IMR-90 (cell line): ENCODE data around the gene USF1. TPM values are rescaled to one million over a fixed set of nuclear protein-coding genes. Genes with fewer than 3 reads are reported as not detected.

Experiments used
- ATAC-seq: fragments of 200-7000 bp; cut with Tn5 transposase; 2 replicates; pipeline ENCODE4 v1.9.1; 2020; ENCODE audit warnings: low read depth, mild to moderate bottlenecking, moderate library complexity
- BruUV-seq: library from RNA; stranded (reverse); fragments of 400-500 nt; replicated peaks from 2 replicates; lab custom pipeline; 2021; lab: Mats Ljungman, UMichigan
- CTCF ChIA-PET: fragments of 300-600 bp; formaldehyde crosslinking; extraction: SDS; loops from one replicate; lab custom pipeline; 2021; ENCODE audit warnings: antibody characterized with exemption; lab: Yijun Ruan, JAX
- POLR2A ChIA-PET: fragments of 300-600 bp; sonication (Branson Sonifier 250); formaldehyde crosslinking; loops from one replicate; lab custom pipeline; 2022; ENCODE audit warnings: antibody characterized with exemption; ENCODE audit not compliant: unreplicated experiment; lab: Charles Lee
- DNase-seq: peaks from one replicate; pipeline ENCODE4 v3.0.0; 2013
- H2AFZ ChIP-seq: replicated peaks from 2 replicates; pipeline ENCODE3; 2013; ENCODE audit warnings: low read length, mild to moderate bottlenecking; ENCODE audit not compliant: poor library complexity
- H2AK5ac ChIP-seq: 2 replicates; pipeline ENCODE4 v1.6.1; 2013; ENCODE audit warnings: low read depth, low read length, inconsistent platforms
- H2AK9ac ChIP-seq: replicated peaks from 2 replicates; pipeline ENCODE3; 2013; ENCODE audit warnings: mild to moderate bottlenecking, low read depth, low read length, moderate library complexity; ENCODE audit not compliant: poor library complexity
- H2BK120ac ChIP-seq: 2 replicates; pipeline ENCODE4 v1.6.1; 2013; ENCODE audit warnings: low read depth, low read length, inconsistent platforms
- H2BK15ac ChIP-seq: 3 replicates; pipeline ENCODE4 v1.6.1; 2013; ENCODE audit warnings: low read depth, low read length, inconsistent platforms
- H2BK20ac ChIP-seq: 2 replicates; pipeline ENCODE4 v1.6.1; 2013; ENCODE audit warnings: low read depth, mild to moderate bottlenecking, inconsistent platforms, low read length, moderate library complexity
- H2BK5ac ChIP-seq: 2 replicates; pipeline ENCODE4 v1.6.1; 2013; ENCODE audit warnings: mild to moderate bottlenecking, low read depth, low read length, inconsistent platforms; ENCODE audit not compliant: poor library complexity, severe bottlenecking
- H3K14ac ChIP-seq: replicated peaks from 2 replicates; pipeline ENCODE4 v1.6.1; 2013; ENCODE audit warnings: low read depth, low read length, inconsistent platforms
- H3K18ac ChIP-seq: 2 replicates; pipeline ENCODE4 v1.6.1; 2013; ENCODE audit warnings: low read depth, low read length, control low read depth
- H3K23ac ChIP-seq: 2 replicates; pipeline ENCODE4 v1.6.1; 2013; ENCODE audit warnings: low read depth, low read length, inconsistent platforms
- H3K27ac ChIP-seq: 2 replicates; pipeline ENCODE4 v1.5.1; 2013; ENCODE audit warnings: mild to moderate bottlenecking, control low read depth, low read length; ENCODE audit not compliant: insufficient read depth
- H3K27me3 ChIP-seq: 2 replicates; pipeline ENCODE4 v1.6.1; 2013; ENCODE audit warnings: low read length; ENCODE audit not compliant: control insufficient read depth, insufficient read depth
- H3K36me3 ChIP-seq: 2 replicates; pipeline ENCODE4 v1.6.1; 2013; ENCODE audit warnings: low read length, mixed read lengths; ENCODE audit not compliant: control insufficient read depth, insufficient read depth
- H3K4ac ChIP-seq: 2 replicates; pipeline ENCODE4 v1.6.1; 2013; ENCODE audit warnings: low read depth, low read length, inconsistent platforms
- H3K4me1 ChIP-seq: 2 replicates; pipeline ENCODE4 v1.6.1; 2013; ENCODE audit warnings: low read length, mixed read lengths; ENCODE audit not compliant: control insufficient read depth, insufficient read depth
- H3K4me2 ChIP-seq: 2 replicates; pipeline ENCODE4 v1.6.1; 2013; ENCODE audit warnings: low read depth, mild to moderate bottlenecking, control low read depth, low read length, moderate library complexity
- H3K4me3 ChIP-seq: 2 replicates; pipeline ENCODE4 v1.5.1; 2013; ENCODE audit warnings: low read depth, mild to moderate bottlenecking, control low read depth, low read length, moderate library complexity; ENCODE audit not compliant: insufficient read depth
- H3K56ac ChIP-seq: 2 replicates; pipeline ENCODE4 v1.6.1; 2013; ENCODE audit warnings: low read length, inconsistent platforms; ENCODE audit not compliant: insufficient read depth; ENCODE audit errors: extremely low read depth
- H3K79me1 ChIP-seq, 2 experiments: 2 replicates each; pipeline ENCODE4 v1.6.1; 2013; ENCODE audit warnings: low read length in 2 of 2, inconsistent platforms in 1 of 2, low read depth in 1 of 2
- H3K9ac ChIP-seq: 2 replicates; pipeline ENCODE4 v1.6.1; 2013; ENCODE audit warnings: low read depth, low read length, control low read depth
- H3K9me1 ChIP-seq: 2 replicates; pipeline ENCODE4 v1.6.1; 2013; ENCODE audit warnings: low read length, inconsistent platforms; ENCODE audit not compliant: insufficient read depth
- H3K9me3 ChIP-seq: 2 replicates; pipeline ENCODE4 v1.6.1; 2013; ENCODE audit warnings: low read length; ENCODE audit not compliant: control insufficient read depth, insufficient read depth
- H4K20me1 ChIP-seq: 2 replicates; pipeline ENCODE4 v1.6.1; 2013; ENCODE audit warnings: low read length, inconsistent platforms; ENCODE audit not compliant: insufficient read depth
- H4K5ac ChIP-seq: 2 replicates; pipeline ENCODE4 v1.6.1; 2013; ENCODE audit warnings: mild to moderate bottlenecking, low read depth, low read length, control low read depth
- H4K8ac ChIP-seq, 2 experiments: 2 replicates each; pipeline ENCODE4 v1.6.1; 2013; ENCODE audit warnings: low read depth in 2 of 2, low read length in 2 of 2, control low read depth in 1 of 2, inconsistent platforms in 1 of 2
- H4K91ac ChIP-seq: 2 replicates; pipeline ENCODE4 v1.6.1; 2013; ENCODE audit warnings: low read depth, low read length, inconsistent platforms; ENCODE audit not compliant: insufficient read depth
- BHLHE40 ChIP-seq: fragments of 150-350 bp; IDR thresholded peaks from 2 replicates; pipeline ENCODE4 v1.6.1; 2016; ENCODE audit warnings: mild to moderate bottlenecking, low read depth, low read length
- CEBPB ChIP-seq: IDR thresholded peaks from 2 replicates; pipeline ENCODE4 v1.6.1; 2012; ENCODE audit warnings: low read depth, low read length, improper control_type of control experiment
- CHD1 ChIP-seq: IDR thresholded peaks from 2 replicates; pipeline ENCODE4 v1.6.1; 2012; ENCODE audit warnings: low read depth, low read length, improper control_type of control experiment
- CTCF ChIP-seq: conservative IDR thresholded peaks from 2 replicates; pipeline ENCODE4 v1.5.1; 2012; ENCODE audit warnings: mild to moderate bottlenecking, low read depth, low read length, improper control_type of control experiment
- ELK1 ChIP-seq: fragments of 150-350 bp; IDR thresholded peaks from 2 replicates; pipeline ENCODE4 v1.6.1; 2016; ENCODE audit warnings: low read depth, mild to moderate bottlenecking, low read length, moderate library complexity, borderline replicate concordance
- FOS ChIP-seq: fragments of 150-350 bp; IDR thresholded peaks from 2 replicates; pipeline ENCODE4 v1.6.1; 2016; ENCODE audit warnings: low read depth, low read length
- MAZ ChIP-seq: IDR thresholded peaks from 2 replicates; pipeline ENCODE4 v1.6.1; 2012; ENCODE audit warnings: low read depth, mild to moderate bottlenecking, low read length, improper control_type of control experiment, moderate library complexity, borderline replicate concordance
- MXI1 ChIP-seq: IDR thresholded peaks from 2 replicates; pipeline ENCODE4 v1.6.1; 2012; ENCODE audit warnings: low read depth, mild to moderate bottlenecking, low read length, moderate library complexity, borderline replicate concordance
- NFE2L2 ChIP-seq: fragments of 150-350 bp; IDR thresholded peaks from 2 replicates; pipeline ENCODE4 v1.6.1; 2016; ENCODE audit warnings: low read depth, mild to moderate bottlenecking, low read length
- POLR2A ChIP-seq: IDR thresholded peaks from 2 replicates; pipeline ENCODE4 v1.6.1; 2012; ENCODE audit warnings: mild to moderate bottlenecking, low read depth, low read length
- RAD21 ChIP-seq: IDR thresholded peaks from 2 replicates; pipeline ENCODE4 v1.6.1; 2012; ENCODE audit warnings: low read length, improper control_type of control experiment
- RCOR1 ChIP-seq: IDR thresholded peaks from 2 replicates; pipeline ENCODE4 v1.6.1; 2012; ENCODE audit warnings: mild to moderate bottlenecking, low read length, improper control_type of control experiment; ENCODE audit not compliant: insufficient replicate concordance
- RFX5 ChIP-seq: IDR thresholded peaks from 2 replicates; pipeline ENCODE4 v1.8.0; 2012; ENCODE audit warnings: low read depth, mild to moderate bottlenecking, low read length, moderate library complexity
- WGBS, 2 experiments: methylation state at CpG; one replicate each; pipeline versions ENCODE4 v1.1.5 to v1.1.7; 2013; ENCODE audit warnings: missing lambda C conversion rate in 2 of 2; ENCODE audit not compliant: insufficient read length in 1 of 2; ENCODE audit errors: extremely low coverage in 2 of 2; 5-methylcytosine and 5-hydroxymethylcytosine counted together
- dilution Hi-C: fragments of 300-500 bp; cut with HindIII; formaldehyde crosslinking; loops from one replicate; pipeline ENCODE4 v1.14.3; 2018; ENCODE audit warnings: low sequenced_read_pairs; ENCODE audit not compliant: unreplicated experiment
- in situ Hi-C: fragments of 300-500 bp; cut with MboI; formaldehyde crosslinking; loops from 3 replicates; pipeline ENCODE4 v1.14.3; 2019; ENCODE audit warnings: low sequenced_read_pairs, inconsistent platforms, mixed read lengths
- intact Hi-C: fragments of 100-400 bp; cut with micrococcal nuclease; formaldehyde crosslinking; loops from 2 replicates; pipeline ENCODE4 v1.10.0; 2022
- polyA plus RNA-seq, 3 experiments: library from polyadenylated mRNA; depleted of rRNA; stranded (reverse); fragments of >200 nt; gene quantifications; 2 replicates each; pipeline ENCODE4 v1.2.3, GENCODE V29; 2012; ENCODE audit warnings: low replicate concordance in 1 of 3
- total RNA-seq: library from RNA; depleted of rRNA; stranded (reverse); fragments of >200 nt; gene quantifications from 2 replicates; pipeline ENCODE4 v1.2.3, GENCODE V29; 2012

Gene USF1
- total and polyA plus RNA-seq, 2 of the 4 experiments (the other 2 are of a cell fraction), result 37.1 to 78.9 TPM

DNA sequence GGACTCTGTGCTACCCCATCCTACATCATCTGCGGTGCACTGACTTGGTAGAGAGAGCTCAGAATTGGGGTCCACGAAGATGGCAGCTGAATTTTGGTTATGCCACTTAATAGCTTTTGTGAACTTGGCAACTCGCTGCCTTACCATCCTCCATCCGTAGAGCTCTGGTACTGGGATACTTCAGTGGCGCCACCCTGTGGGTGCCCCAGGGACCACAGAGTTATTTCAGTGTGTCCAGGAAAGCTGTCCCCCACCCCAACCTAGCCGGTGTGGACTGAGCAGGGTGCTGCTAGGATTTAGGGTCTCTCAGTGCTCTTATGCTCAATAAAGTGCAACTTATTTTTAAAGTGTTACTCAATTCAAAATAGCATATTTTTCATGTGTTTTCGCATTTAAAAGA lies 9.0 kb upstream of the USF1 start:
- intact Hi-C loops (no loop called here), in situ Hi-C loops (no loop called here), dilution Hi-C loops (no loop called here)
- Histone ChIP-seq H2BK5ac (no peak overlapping the region), H3K4me2 (no peak overlapping the region), H2BK120ac (no peak overlapping the region), H3K4me1 (no peaks in the 10 kb centered on the region), H2AK5ac (no peak overlapping the region), H2AK9ac (no peak overlapping the region), H3K4ac (no peak overlapping the region), H3K18ac (no peak overlapping the region), H3K9me1 (no peaks in the 10 kb centered on the region), H3K27ac (no peak overlapping the region), H3K4me3 (no peak overlapping the region), H3K36me3 (no peaks in the 10 kb centered on the region), H2BK20ac (no peak overlapping the region), H4K5ac (no peak overlapping the region), H3K56ac (no peak overlapping the region), H3K14ac (no peak overlapping the region), H4K20me1 (no peaks in the 10 kb centered on the region), H2BK15ac (no peak overlapping the region), H4K91ac (no peak overlapping the region), H2AFZ (no peak overlapping the region), H3K23ac (no peak overlapping the region), H3K27me3 (0 out of 2 replicates have a peak, but pooled peaks cover 2% of the 10 kb centered on the region), H3K9ac (no peak overlapping the region), H4K8ac (no peak overlapping the region), H3K9me3 (no peaks in the 10 kb centered on the region), H3K79me1 (no peaks in the 10 kb centered on the region)
- TF ChIP-seq POLR2A, result no peak
- TF ChIP-seq CEBPB, result no peak
- no peak for TF ChIP-seq BHLHE40
- no peak for TF ChIP-seq RCOR1
- TF ChIP-seq CHD1, result no peak
- no peak for TF ChIP-seq CTCF
- TF ChIP-seq NFE2L2, result no peak
- TF ChIP-seq RFX5, result no peak
- TF ChIP-seq FOS, result no peak
- no peak for TF ChIP-seq MXI1
- TF ChIP-seq ELK1, result no peak
- no peak for TF ChIP-seq MAZ
- TF ChIP-seq RAD21, result no peak
- no CpG with 5 or more reads among the region's 7 CpGs for WGBS, 2 experiments
- ATAC-seq (no peak), DNase-seq (no peak)
- POLR2A ChIA-PET, result no interaction called here
- CTCF ChIA-PET, result no interaction called here
- no TSS peak for BruUV-seq
